ENCODE data around the gene CAMK2G.

Gene CAMK2G

GRCh38 chr10:73769396-73769795 lies 105.0 kb downstream of the CAMK2G start:
- no peak for DNase-seq (ENCODE audit: low read depth)

- no peak for DNase-seq (ENCODE audit: low read depth)
Observed at GRCh38 chr10:73768881-73769280, 105.5 kb downstream of the CAMK2G start.

GRCh38 chr10:73765066-73765465 lies 109.3 kb downstream of the CAMK2G start:
- no peak for DNase-seq (ENCODE audit: low read depth)

GRCh38 chr10:73763343-73763742 lies 111.0 kb downstream of the CAMK2G start:
- no peak for DNase-seq (ENCODE audit: low read depth)

GRCh38 chr10:73762915-73763314 lies 111.4 kb downstream of the CAMK2G start:
- no peak for DNase-seq (ENCODE audit: low read depth)
